Gastrocnemius medialis (tissue), 4 donors: ENCODE measurements around the gene ERAL1.

Experiments used
- CTCF ChIP-seq, 5 experiments: fragments of 450-650 bp in 3 of 5; fragments of 200-600 bp in 2 of 5; sonication (generic) in 2 of 5; IDR thresholded peaks in 4 of 5; conservative IDR thresholded peaks in 1 of 5; 1 replicate in 4 of 5; 2 replicates in 1 of 5; pipeline ENCODE4 v1.5.1; 2016 to 2019; ENCODE audit warnings: antibody characterized with exemption in 5 of 5, mild to moderate bottlenecking in 3 of 5, moderate library complexity in 3 of 5
- POLR2A ChIP-seq, 2 donors: fragments of 450-650 bp; IDR thresholded peaks; one replicate each; pipeline ENCODE4 v1.6.1; 2017; ENCODE audit warnings: antibody characterized with exemption in 2 of 2, mild to moderate bottlenecking in 2 of 2, moderate library complexity in 2 of 2

DNA sequence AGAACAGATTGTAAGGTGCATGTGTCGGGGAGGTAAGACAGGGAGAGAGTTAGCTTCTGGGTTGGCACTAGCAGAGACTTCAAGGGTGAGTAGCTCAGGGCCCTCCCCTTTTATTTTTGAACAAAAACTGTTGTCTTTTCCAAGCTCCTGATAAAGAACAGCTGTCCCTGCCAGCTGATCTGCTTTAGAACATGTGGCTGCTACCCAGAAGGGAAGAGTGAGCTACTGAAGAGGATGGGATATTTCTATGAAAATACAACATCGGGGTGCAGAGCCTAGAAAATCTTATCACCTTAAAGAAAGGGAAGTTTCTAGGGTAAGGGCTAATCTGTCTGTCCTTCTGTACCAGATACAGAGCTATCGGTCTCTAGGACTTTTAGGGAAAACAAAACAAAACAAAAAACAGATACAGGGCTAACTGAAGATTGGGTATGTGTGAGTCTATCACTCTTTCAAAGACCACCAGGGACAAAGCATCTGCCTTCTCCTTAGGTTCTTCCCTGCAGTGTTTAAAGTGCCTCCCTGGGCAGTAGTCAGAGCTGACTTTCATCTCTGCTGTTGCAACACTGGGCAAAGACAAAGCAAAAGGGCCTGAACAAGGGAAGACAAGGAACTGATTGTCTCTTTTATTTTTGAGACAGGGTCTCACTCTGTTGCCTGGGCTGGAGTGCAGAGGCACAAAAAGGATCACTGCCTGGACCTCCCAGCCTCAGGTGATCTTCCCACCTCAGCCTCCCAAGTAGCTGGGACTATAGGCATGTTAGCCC, 53.1 kb downstream of the ERAL1 start:
- TF ChIP-seq CTCF (IDR thresholded peaks at IDR 0.05 in 4 of 5, conservative IDR thresholded peaks at IDR 0.05 in 1 of 5): no peak
- no peak for TF ChIP-seq POLR2A (IDR thresholded peaks at IDR 0.05)
